Duodenal mucosa (tissue), 2 donors: Measurements from ENCODE around the gene SLC39A11.
A peak's percentile ranks its signal among the peaks of the same experiment; 100 is the strongest.

Source experiments
- H3K27ac ChIP-seq: one replicate; pipeline ENCODE4 v1.7.0; 2013; ENCODE audit warnings: low read depth, low read length
- H3K27me3 ChIP-seq, 2 donors: one replicate each; pipeline ENCODE4 v1.7.0; 2013; ENCODE audit warnings: low read length in 2 of 2, control low read depth in 1 of 2; ENCODE audit not compliant: insufficient read depth in 2 of 2, control insufficient read depth in 1 of 2
- H3K36me3 ChIP-seq, 2 donors: one replicate each; pipeline ENCODE4 v1.7.0; 2013; ENCODE audit warnings: low read length in 2 of 2, control low read depth in 1 of 2; ENCODE audit not compliant: insufficient read depth in 2 of 2, control insufficient read depth in 1 of 2
- H3K4me1 ChIP-seq, 2 donors: one replicate each; pipeline ENCODE4 v1.7.0; 2013; ENCODE audit warnings: low read length in 2 of 2, control low read depth in 1 of 2; ENCODE audit not compliant: insufficient read depth in 2 of 2, control insufficient read depth in 1 of 2
- H3K4me3 ChIP-seq, 2 donors: one replicate each; pipeline ENCODE4 v1.7.0; 2013; ENCODE audit warnings: low read length in 2 of 2, low read depth in 1 of 2
- H3K9ac ChIP-seq, 2 donors: one replicate each; pipeline ENCODE4 v1.7.0; 2013; ENCODE audit warnings: low read length in 2 of 2, low read depth in 1 of 2
- H3K9me3 ChIP-seq, 2 donors: one replicate each; pipeline ENCODE4 v1.7.0; 2013; ENCODE audit warnings: low read length in 2 of 2, control low read depth in 1 of 2; ENCODE audit not compliant: control insufficient read depth in 1 of 2

Gene SLC39A11

GRCh38 chr17:72656130-72656763, 436.2 kb downstream of the SLC39A11 start:
- H3K9me3 ChIP-seq: no peaks in the 10 kb centered on the region
- H3K27ac ChIP-seq: no peak overlapping the region
- no peaks in the 10 kb centered on the region for H3K27me3 ChIP-seq
- H3K9ac ChIP-seq: no peak overlapping the region
- H3K36me3 ChIP-seq: no peaks in the 10 kb centered on the region
- no peak overlapping the region for H3K4me3 ChIP-seq
- peaks cover 9 to 25% of the 10 kb centered on the region in 2 donors for H3K4me1 ChIP-seq

GRCh38 chr17:72654706-72655105, 437.8 kb downstream of the SLC39A11 start:
- H3K4me3 ChIP-seq: no peak overlapping the region
- H3K27ac ChIP-seq: no peak overlapping the region
- no peaks in the 10 kb centered on the region for H3K9me3 ChIP-seq
- no peaks in the 10 kb centered on the region for H3K36me3 ChIP-seq
- H3K27me3 ChIP-seq: no peaks in the 10 kb centered on the region
- no peak overlapping the region for H3K9ac ChIP-seq
- H3K4me1 ChIP-seq: peaks cover 9 to 19% of the 10 kb centered on the region in 2 donors

GRCh38 chr17:72651988-72652387, 440.5 kb downstream of the SLC39A11 start:
- no peak overlapping the region for H3K4me3 ChIP-seq

GRCh38 chr17:72648702-72649101, 443.8 kb downstream of the SLC39A11 start:
- no peak overlapping the region for H3K9ac ChIP-seq
- H3K27ac ChIP-seq: no peak overlapping the region
- H3K27me3 ChIP-seq: no peaks in the 10 kb centered on the region
- H3K9me3 ChIP-seq: no peaks in the 10 kb centered on the region
- H3K36me3 ChIP-seq: no peaks in the 10 kb centered on the region
- H3K4me1 ChIP-seq: peaks cover 0 to 1% of the 10 kb centered on the region in 2 donors
- H3K4me3 ChIP-seq: no peak overlapping the region

More at GRCh38 chr17:72651988-72652387, 440.5 kb downstream of the SLC39A11 start:
- H3K36me3 ChIP-seq: no peaks in the 10 kb centered on the region
- peaks cover 9 to 19% of the 10 kb centered on the region in 2 donors for H3K4me1 ChIP-seq
- H3K9me3 ChIP-seq: no peaks in the 10 kb centered on the region
- no peaks in the 10 kb centered on the region for H3K27me3 ChIP-seq
- no peak overlapping the region for H3K27ac ChIP-seq
- no peak overlapping the region for H3K9ac ChIP-seq

GRCh38 chr17:72646176-72646575, 446.3 kb downstream of the SLC39A11 start:
- H3K9ac ChIP-seq: no peak overlapping the region
- H3K27me3 ChIP-seq: no peaks in the 10 kb centered on the region
- H3K9me3 ChIP-seq: no peaks in the 10 kb centered on the region
- no peak overlapping the region for H3K27ac ChIP-seq
- peaks cover 2% of the 10 kb centered on the region in 2 donors for H3K4me1 ChIP-seq
- no peaks in the 10 kb centered on the region for H3K36me3 ChIP-seq
- no peak overlapping the region for H3K4me3 ChIP-seq

- Histone ChIP-seq H3K9me3 (no peaks in the 10 kb centered on the region), H3K4me3 (no peak overlapping the region), H3K4me1 (peaks cover 12 to 15% of the 10 kb centered on the region in 2 donors), H3K27ac (no peak overlapping the region), H3K9ac (no peak overlapping the region), H3K36me3 (no peaks in the 10 kb centered on the region), H3K27me3 (no peaks in the 10 kb centered on the region)
Measured at GRCh38 chr17:72644492-72644891, 448.0 kb downstream of the SLC39A11 start.

- Histone ChIP-seq H3K9me3 (no peaks in the 10 kb centered on the region), H3K27ac (no peak overlapping the region), H3K4me3 (no peak overlapping the region), H3K27me3 (no peaks in the 10 kb centered on the region), H3K36me3 (no peaks in the 10 kb centered on the region), H3K4me1 (peaks cover 14 to 16% of the 10 kb centered on the region in 2 donors), H3K9ac (no peak overlapping the region)
Measured at GRCh38 chr17:72643575-72644216, 448.8 kb downstream of the SLC39A11 start.

- Histone ChIP-seq H3K9me3 (no peaks in the 10 kb centered on the region), H3K27me3 (no peaks in the 10 kb centered on the region), H3K27ac (no peak overlapping the region), H3K9ac (no peak overlapping the region), H3K4me3 (no peak overlapping the region), H3K36me3 (no peaks in the 10 kb centered on the region), H3K4me1 (peaks cover 14 to 16% of the 10 kb centered on the region in 2 donors)
Measured at GRCh38 chr17:72642720-72643119, 449.8 kb downstream of the SLC39A11 start.

GRCh38 chr17:72640415-72641165, 451.9 kb downstream of the SLC39A11 start:
- H3K27ac ChIP-seq: peak overlapping the region; percentile 82
- H3K27me3 ChIP-seq: no peaks in the 10 kb centered on the region
- peak overlapping the region; percentile 53 to 63 for H3K4me3 ChIP-seq
- no peaks in the 10 kb centered on the region for H3K9me3 ChIP-seq
- no peaks in the 10 kb centered on the region for H3K36me3 ChIP-seq
- peak overlapping the region; percentile 48 to 84 for H3K9ac ChIP-seq
- H3K4me1 ChIP-seq: peaks cover 14 to 16% of the 10 kb centered on the region in 2 donors

- Histone ChIP-seq H3K4me3 (peak overlapping the region in 1 of 2 donors; percentile 35), H3K27me3 (no peaks in the 10 kb centered on the region), H3K9ac (peak overlapping the region in 1 of 2 donors; percentile 26), H3K36me3 (no peaks in the 10 kb centered on the region), H3K4me1 (peaks cover 22 to 24% of the 10 kb centered on the region in 2 donors), H3K9me3 (no peaks in the 10 kb centered on the region), H3K27ac (peak overlapping the region; percentile 62)
Measured at GRCh38 chr17:72639711-72640110, 452.8 kb downstream of the SLC39A11 start.
